NCI-H2171 (cell line): ENCODE measurements around the gene CLEC4C.
"Not testable (repeated sequence)": the region's sequence is repeated elsewhere in the genome, so short reads cannot be mapped to it uniquely, and the experiment has no call there.

Experiments
- DNase-seq: peaks from one replicate; lab custom pipeline; 2025; lab: John Stamatoyannopoulos, UW

The CLEC4C gene

GRCh38 chr12:7747246-7747645 is at the start of gene CLEC4C:
CLEC4C (minus strand) TSS chr12:7747375; CDS start chr12:7747348, 27 bp downstream.
- DNase-seq: no peak

- no peak for DNase-seq
Measured at GRCh38 chr12:7793211-7793610, 46.0 kb upstream of the CLEC4C start.

- not testable (repeated sequence) for DNase-seq
Measured at GRCh38 chr12:7788884-7789528, 41.8 kb upstream of the CLEC4C start, which contains the start of gene NANOG. NANOG (plus strand) TSS chr12:7789402; CDS start chr12:7789615, 213 bp downstream.

- no peak for DNase-seq
Measured at GRCh38 chr12:7788294-7788660, 41.1 kb upstream of the CLEC4C start.

- no peak for DNase-seq
Measured at GRCh38 chr12:7787574-7788293, 40.6 kb upstream of the CLEC4C start.

GRCh38 chr12:7784701-7785100 is 37.5 kb upstream of the CLEC4C start:
- no peak for DNase-seq

GRCh38 chr12:7783433-7783832 is 36.3 kb upstream of the CLEC4C start:
- DNase-seq: not testable (repeated sequence)

- DNase-seq: no peak
Measured at GRCh38 chr12:7782055-7782454, 34.9 kb upstream of the CLEC4C start.

GRCh38 chr12:7781274-7781673 is 34.1 kb upstream of the CLEC4C start:
- no peak for DNase-seq

- DNase-seq: no peak
Measured at GRCh38 chr12:7769999-7770398, 22.8 kb upstream of the CLEC4C start.

GRCh38 chr12:7758766-7759140 is 11.6 kb upstream of the CLEC4C start:
- no peak for DNase-seq

GRCh38 chr12:7756993-7757392 is 9.8 kb upstream of the CLEC4C start:
- no peak for DNase-seq

GRCh38 chr12:7755668-7756067 is 8.5 kb upstream of the CLEC4C start:
- DNase-seq: not testable (repeated sequence)

GRCh38 chr12:7751941-7752922 is 5.1 kb upstream of the CLEC4C start:
- not testable (repeated sequence) for DNase-seq

GRCh38 chr12:7751394-7751793 is 4.2 kb upstream of the CLEC4C start:
- no peak for DNase-seq

GRCh38 chr12:7750350-7750749 is 3.2 kb upstream of the CLEC4C start:
- DNase-seq: no peak

GRCh38 chr12:7749442-7749841 is 2.3 kb upstream of the CLEC4C start:
- DNase-seq: no peak

GRCh38 chr12:7748852-7749251 is 1.7 kb upstream of the CLEC4C start:
- DNase-seq: no peak

GRCh38 chr12:7732993-7733392 is 14.2 kb downstream of the CLEC4C start:
- DNase-seq: no peak

GRCh38 chr12:7731486-7731885 is 15.7 kb downstream of the CLEC4C start:
- no peak for DNase-seq

GRCh38 chr12:7730984-7731383 is 16.2 kb downstream of the CLEC4C start:
- not testable (repeated sequence) for DNase-seq

GRCh38 chr12:7729746-7730145 is 17.4 kb downstream of the CLEC4C start:
- no peak for DNase-seq
